Sciatic nerve (tissue), 2 donors: Measurements from ENCODE around the gene ZNF423. TPM values are rescaled to one million over a fixed set of nuclear protein-coding genes. Genes with fewer than 3 reads are reported as not detected.
"Not testable (repeated sequence)": the region's sequence is repeated elsewhere in the genome, so short reads cannot be mapped to it uniquely, and the experiment has no call there.

Experiments used
- ATAC-seq: fragments of 200-7000 bp; cut with Tn5 transposase; one replicate; pipeline ENCODE4 v1.9.1; 2020; ENCODE audit warnings: mild to moderate bottlenecking, moderate library complexity
- DNase-seq: peaks from one replicate; pipeline ENCODE4 v3.0.0-alpha.2; 2020; ENCODE audit warnings: low spot score
- intact Hi-C: fragments of 100-400 bp; cut with DNase I; formaldehyde crosslinking; loops from one replicate; pipeline ENCODE4 v1.14.2; 2022
- total RNA-seq: library from RNA; stranded (reverse); fragmentation: NEBNext Ultra II Directional; extraction: Animal tissue kit (Norgen Biotek cat#: 25700); gene quantifications from one replicate; pipeline ENCODE4 v1.2.1, GENCODE V29; 2021
- donor health status: DM: no; HTN: no; CAD: no.
- donor health status: DM: no; HTN: no; CAD: no.

ZNF423 gene
- total RNA-seq, result 25.3 TPM

- ATAC-seq (no peak), DNase-seq (peak; percentile 71)
- intact Hi-C loops, result no loop called here
These were observed at the start of gene ZNF423 for GRCh38 chr16:49855822-49856671. Gene ZNF423, minus strand, starts transcription at chr16:49856112. Its CDS starts 338 bp downstream, at chr16:49855774.

GRCh38 chr16:49904348-49905062, 48.6 kb upstream of the ZNF423 start:
- ATAC-seq (no peak), DNase-seq (no peak)
- intact Hi-C loops, result no loop called here

GRCh38 chr16:49902908-49903307, 47.0 kb upstream of the ZNF423 start:
- DNase-seq (no peak), ATAC-seq (no peak)
- intact Hi-C loops, result no loop called here

- DNase-seq, result no peak
- intact Hi-C loops, result no loop called here
- ATAC-seq, result no peak
These were observed 45.8 kb upstream of the ZNF423 start for GRCh38 chr16:49901711-49902110.

GRCh38 chr16:49900875-49901274, 45.0 kb upstream of the ZNF423 start:
- ATAC-seq (no peak), DNase-seq (no peak)
- intact Hi-C loops, result no loop called here

- intact Hi-C loops, result no loop called here
- DNase-seq (no peak), ATAC-seq (no peak)
These were observed 44.2 kb upstream of the ZNF423 start for GRCh38 chr16:49899991-49900695.

- DNase-seq (no peak), ATAC-seq (no peak)
- intact Hi-C loops, result no loop called here
These were observed 40.6 kb upstream of the ZNF423 start for GRCh38 chr16:49896447-49896964.

GRCh38 chr16:49890876-49891275, 35.0 kb upstream of the ZNF423 start:
- intact Hi-C loops, result no loop called here
- ATAC-seq, result peak; percentile 50

GRCh38 chr16:49889725-49890397, 33.9 kb upstream of the ZNF423 start:
- intact Hi-C loops, result no loop called here
- no peak for ATAC-seq
- no peak for DNase-seq

More at GRCh38 chr16:49890876-49891275, 35.0 kb upstream of the ZNF423 start:
- DNase-seq, result no peak

- intact Hi-C loops, result no loop called here
- no peak for DNase-seq
- ATAC-seq, result no peak
These were observed 30.7 kb upstream of the ZNF423 start for GRCh38 chr16:49886554-49887094.

GRCh38 chr16:49884033-49885015, 28.4 kb upstream of the ZNF423 start:
- ATAC-seq (no peak), DNase-seq (no peak)
- intact Hi-C loops, result no loop called here

- no peak for ATAC-seq
- no peak for DNase-seq
- intact Hi-C loops, result no loop called here
These were observed 27.4 kb upstream of the ZNF423 start for GRCh38 chr16:49883076-49884014.

- intact Hi-C loops, result no loop called here
- DNase-seq, result no peak
- ATAC-seq, result no peak
These were observed 26.0 kb upstream of the ZNF423 start for GRCh38 chr16:49881890-49882289.

GRCh38 chr16:49878540-49878939, 22.6 kb upstream of the ZNF423 start:
- DNase-seq, intact Hi-C loops, ATAC-seq: not testable (repeated sequence)

- DNase-seq (peak; percentile 86), ATAC-seq (peak; percentile 88)
- intact Hi-C loops, result no loop called here
These were observed 20.8 kb upstream of the ZNF423 start for GRCh38 chr16:49876716-49877129.
